Posterior cingulate gyrus (tissue), 11 donors: ENCODE data around the gene CDKN1A.
"Not testable (repeated sequence)": the region's sequence is repeated elsewhere in the genome, so short reads cannot be mapped to it uniquely, and the experiment has no call there.

Experiments used
- DNase-seq, 10 donors: peaks; one replicate each; pipeline versions ENCODE4 v3.0.0 to v3.0.0-alpha.2; 2020 to 2021; ENCODE audit warnings: mixed read lengths in 3 of 10
- intact Hi-C: fragments of 100-400 bp; cut with DNase I; formaldehyde crosslinking; loops from one replicate; pipeline ENCODE4 v1.15.1; 2023

CDKN1A gene

GRCh38 chr6:36654469-36654868 is 24.0 kb upstream of the CDKN1A start:
- DNase-seq, intact Hi-C loops: not testable (repeated sequence)

DNA sequence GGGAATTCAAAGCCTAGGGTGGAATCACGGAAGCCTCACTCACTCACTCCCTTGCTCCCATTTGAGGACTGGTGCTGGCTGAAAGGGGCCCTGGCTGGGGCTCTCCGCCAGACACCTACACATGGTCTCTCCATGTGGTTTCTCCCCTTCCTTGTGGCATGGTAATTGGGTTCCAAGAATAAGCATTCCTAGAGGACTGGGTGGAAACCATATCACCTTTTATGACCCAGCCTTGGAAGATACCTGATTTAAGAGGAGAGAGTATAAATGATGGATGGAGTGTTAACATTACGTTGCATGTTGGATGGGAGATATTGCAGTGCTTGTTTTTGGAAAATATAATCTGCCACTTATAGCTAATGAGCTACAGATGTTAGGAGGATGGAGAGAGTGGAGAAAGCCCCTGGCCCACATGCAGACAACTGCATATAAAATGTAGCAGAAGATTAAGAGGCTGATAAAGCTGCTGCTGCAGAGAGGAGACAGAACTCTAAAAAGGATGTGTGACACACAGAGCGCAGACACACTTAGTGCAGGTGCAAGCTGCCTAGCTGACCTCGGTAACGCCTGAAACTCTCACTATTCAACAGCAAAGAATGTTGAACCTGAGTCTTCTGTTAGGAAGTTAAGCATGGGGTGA is 23.3 kb upstream of the CDKN1A start:
- intact Hi-C loops, result no loop called here
- DNase-seq, result no peak

- intact Hi-C loops, result no loop called here
- no peak for DNase-seq
These were observed 22.1 kb upstream of the CDKN1A start for GRCh38 chr6:36656441-36656840.

- no peak for DNase-seq
- intact Hi-C loops, result no loop called here
These were observed 21.2 kb upstream of the CDKN1A start for GRCh38 chr6:36657271-36657670.

GRCh38 chr6:36657942-36658544 is 20.5 kb upstream of the CDKN1A start:
- intact Hi-C loops, result no loop called here
- DNase-seq, result peak in 1 of 10 donors; percentile 8

DNA sequence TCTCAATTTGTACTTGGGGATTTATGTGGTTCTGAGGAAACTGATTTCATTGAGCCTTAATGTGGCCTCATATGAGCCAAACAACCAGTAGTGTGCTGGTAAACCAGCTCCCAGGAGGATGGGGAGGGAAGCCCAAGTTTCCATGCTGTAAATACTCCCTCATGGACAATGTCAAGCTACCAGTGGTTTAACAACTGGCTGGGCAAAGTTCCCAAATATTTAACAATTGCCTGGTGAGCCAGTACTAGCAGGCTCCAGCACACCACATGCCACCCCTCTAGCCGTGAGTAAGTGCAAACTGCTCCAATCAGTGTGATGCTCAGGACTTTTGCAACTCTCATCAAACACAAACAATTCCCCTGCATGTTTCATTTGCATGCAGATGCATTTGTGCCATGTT is 19.2 kb upstream of the CDKN1A start:
- DNase-seq, result peak in 1 of 10 donors; percentile 28
- intact Hi-C loops, result no loop called here

- intact Hi-C loops, result no loop called here
- DNase-seq, result peak in 5 of 10 donors; percentile 17 to 89 (median 68)
These were observed 17.6 kb upstream of the CDKN1A start for GRCh38 chr6:36660771-36661471.

DNA sequence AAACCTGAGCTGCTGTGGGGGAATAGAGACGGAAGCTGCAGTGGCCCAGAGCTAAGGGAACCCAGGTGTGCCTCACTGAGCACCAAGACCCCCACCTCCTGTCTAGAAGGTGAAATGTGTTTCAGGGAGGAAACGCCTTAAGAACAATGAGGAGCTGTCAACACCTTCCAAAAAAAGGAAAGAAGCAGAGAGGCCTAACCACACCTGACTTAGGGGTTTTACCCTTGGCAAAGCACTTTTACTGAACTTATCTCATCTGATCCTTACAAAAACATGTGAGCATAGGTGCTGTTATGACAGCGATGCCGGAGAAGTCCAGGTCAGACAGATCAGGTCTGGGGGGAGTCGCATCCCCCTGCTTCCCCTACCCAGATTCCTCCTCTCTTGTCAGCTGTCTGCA is 16.1 kb upstream of the CDKN1A start:
- intact Hi-C loops, result no loop called here
- DNase-seq, result peak in 1 of 10 donors; percentile 16

DNA sequence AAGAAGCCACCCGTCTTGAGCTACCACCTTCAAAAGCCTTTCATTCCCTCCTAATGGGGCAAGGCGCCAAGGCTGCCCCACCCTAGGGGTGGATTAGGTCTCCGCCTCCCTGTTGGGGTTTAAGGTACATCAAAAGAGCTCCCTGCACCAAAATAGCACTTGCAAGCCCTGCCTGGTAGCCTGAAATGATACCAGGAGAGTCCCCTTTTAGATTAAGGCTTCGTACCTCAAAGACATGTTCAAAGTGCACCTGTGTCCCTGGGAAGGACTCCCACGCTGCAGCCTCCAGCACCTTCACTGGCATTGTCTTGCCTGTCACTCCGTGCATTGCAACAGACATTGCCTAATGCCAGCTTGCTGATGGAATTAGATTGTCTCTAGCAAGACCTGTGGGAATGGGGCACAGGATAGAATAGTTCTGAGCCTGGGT is 15.7 kb upstream of the CDKN1A start:
- peak in 3 of 10 donors; percentile 19 to 54 (median 46) for DNase-seq
- intact Hi-C loops, result no loop called here

DNA sequence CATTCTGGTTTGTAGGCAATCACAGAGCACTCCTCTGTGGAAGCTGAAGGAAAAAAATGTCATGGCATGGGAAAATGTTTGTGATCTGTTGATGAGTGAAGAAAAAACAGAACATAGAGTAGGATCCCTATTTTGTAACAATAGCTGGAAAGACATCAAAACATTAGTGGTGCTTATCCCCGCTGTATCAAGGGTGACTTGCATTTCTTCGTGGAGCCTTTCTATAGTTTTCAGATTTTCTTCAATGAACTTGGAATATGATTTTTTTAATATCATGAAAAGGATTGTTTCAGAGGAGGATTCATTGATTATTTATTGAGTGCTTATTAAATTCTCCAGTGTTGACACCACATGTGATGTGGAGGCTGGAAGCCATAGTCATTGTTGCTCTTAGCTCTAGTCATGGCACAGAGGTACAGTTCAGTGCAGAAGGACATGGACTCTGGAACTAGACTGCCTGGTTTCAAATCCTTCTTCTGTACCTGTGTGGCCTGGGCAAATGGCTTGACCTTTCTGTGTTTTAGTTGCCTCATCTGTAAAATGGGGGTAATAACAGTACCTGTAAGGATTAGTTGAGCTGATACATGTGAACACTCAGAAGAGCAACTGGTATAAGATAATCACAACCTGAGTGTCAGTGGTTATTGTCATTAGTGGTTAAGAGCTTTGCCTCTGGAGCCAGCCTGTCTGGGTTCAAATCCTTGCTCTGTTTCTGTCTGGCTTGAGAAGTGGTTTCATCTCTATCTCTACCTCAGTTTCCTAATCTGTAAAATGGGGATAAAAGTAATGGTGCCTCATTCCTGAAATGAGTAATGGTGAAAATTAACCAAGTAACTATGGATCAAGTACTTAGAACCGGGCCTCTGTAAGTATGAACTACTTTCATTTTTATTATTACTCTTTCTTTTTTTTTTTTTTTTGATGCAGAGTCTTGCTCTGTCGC is 14.7 kb upstream of the CDKN1A start:
- intact Hi-C loops, result no loop called here

DNA sequence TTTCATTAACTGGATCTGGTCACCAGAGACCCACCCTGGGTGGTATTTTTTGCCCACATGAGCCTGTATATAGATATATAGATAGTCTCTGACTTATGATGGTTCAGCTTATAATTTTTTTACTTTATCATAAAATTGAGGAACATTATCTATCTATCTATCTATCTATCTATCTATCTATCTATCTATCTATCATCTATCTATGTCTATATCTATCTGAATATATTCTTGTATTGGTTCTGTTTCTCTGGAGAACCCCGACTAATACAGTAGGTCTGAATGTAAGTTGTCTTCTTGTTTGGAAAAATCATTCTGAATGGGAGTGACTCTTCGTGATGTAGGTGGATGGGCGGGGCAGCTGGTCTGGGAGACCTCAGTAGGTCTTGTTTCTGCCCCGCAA is 13.3 kb upstream of the CDKN1A start:
- intact Hi-C loops, result no loop called here
- DNase-seq, result no peak

More for the DNA sequence above, 14.7 kb upstream of the CDKN1A start:
- no peak for DNase-seq

DNA sequence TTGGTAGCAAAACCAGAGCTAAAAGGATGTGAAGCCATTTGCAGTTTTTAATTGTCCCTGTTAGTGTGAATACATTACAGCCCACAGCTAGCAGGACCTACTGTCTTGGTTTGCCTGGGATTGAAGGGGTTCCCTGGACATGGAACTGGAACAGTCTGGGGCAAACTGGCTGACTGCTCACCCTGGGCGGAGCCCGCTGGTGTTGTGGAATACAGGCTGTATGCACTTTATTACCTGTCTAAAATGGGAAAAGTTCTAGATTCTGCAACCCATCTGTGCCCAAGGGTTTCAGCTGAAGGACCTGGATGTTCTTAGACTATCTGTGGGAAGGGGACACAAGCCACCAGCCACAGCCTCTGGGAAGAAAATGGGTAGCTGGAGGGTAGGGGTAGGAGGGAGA is 12.2 kb upstream of the CDKN1A start:
- DNase-seq, result peak in 2 of 10 donors; percentile 33 to 39
- intact Hi-C loops, result no loop called here

DNA sequence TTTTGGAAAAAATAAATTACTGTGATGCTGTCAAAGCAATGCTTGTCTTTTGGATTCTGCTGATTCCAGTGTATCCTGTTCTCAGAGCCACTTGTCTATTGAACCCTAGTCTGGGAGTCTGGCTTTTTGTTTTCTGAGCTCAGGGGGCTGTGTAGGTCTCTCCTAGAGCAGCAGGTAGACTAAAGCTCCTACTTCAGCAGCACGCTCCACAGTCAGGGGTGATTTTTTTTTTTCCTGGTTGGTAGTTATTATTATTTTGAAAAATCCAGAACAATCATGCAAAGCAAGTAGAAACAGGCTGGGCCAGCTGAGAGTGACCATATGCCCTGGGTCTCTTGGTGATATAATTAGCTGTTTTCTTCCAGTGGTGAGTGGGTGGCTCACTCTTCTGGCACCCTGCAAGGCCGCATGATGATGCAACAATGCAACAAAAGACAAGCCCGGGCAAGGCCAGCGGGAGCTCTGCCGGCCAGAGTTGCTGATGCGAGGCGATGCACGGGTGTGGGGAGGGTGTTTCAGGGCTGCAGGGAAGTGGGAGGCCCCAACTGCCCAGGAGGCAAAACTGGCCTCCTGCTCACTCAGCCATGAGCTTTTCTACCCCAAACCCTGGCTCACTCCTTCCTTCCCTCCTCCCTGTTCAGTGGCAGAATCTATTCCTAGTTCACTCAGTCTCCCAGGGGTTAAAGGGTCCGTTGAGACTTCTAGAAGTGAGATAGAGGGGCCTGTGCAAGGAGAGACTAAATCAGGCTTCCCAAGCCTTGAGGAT is 11.5 kb upstream of the CDKN1A start:
- intact Hi-C loops, result no loop called here
- DNase-seq, result peak in 9 of 10 donors; percentile 44 to 95 (median 66)

DNA sequence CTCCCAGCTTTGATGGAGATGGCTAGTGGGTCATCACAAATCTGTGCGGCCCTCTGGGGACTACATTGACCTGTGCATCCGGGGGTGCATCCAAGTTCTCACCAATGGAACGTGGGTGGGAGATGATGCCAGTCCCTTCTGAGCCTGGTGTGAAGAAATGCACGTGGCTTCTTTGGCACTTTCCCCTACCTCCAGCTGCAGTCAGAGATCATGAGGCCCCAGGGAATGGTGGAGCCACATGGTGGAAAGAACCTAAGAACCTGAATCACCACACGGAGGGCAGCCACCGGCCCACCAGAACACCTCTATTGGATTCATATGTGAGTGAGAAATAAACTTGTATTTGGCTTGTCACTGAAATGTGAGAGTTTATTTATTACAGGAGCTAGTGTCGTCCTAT is 9.9 kb upstream of the CDKN1A start:
- DNase-seq, result peak in 1 of 10 donors; percentile 38
- intact Hi-C loops, result no loop called here

DNA sequence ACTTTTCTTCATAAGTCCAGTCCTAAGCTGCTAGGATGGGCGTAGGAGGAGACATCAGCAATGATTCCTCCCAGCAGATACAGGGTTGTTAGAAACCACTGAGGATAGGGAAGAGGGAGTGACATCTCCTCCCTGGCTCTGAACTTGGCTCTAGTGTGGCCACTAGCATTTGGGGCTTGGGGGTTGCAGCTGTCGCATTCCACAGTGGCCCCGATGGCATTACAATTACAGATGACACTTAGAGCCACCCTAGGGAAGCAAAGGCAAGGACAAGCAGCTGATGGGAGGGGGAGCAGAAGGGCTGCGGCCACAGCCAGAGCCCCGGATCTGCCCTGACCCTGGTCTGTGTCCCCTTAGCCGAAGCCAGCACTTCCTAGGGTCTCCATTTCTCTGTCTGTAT is 9.5 kb upstream of the CDKN1A start:
- intact Hi-C loops, result no loop called here
- peak in 1 of 10 donors; percentile 22 for DNase-seq

GRCh38 chr6:36670271-36670670 is 8.2 kb upstream of the CDKN1A start:
- intact Hi-C loops, result no loop called here
- no peak for DNase-seq

DNA sequence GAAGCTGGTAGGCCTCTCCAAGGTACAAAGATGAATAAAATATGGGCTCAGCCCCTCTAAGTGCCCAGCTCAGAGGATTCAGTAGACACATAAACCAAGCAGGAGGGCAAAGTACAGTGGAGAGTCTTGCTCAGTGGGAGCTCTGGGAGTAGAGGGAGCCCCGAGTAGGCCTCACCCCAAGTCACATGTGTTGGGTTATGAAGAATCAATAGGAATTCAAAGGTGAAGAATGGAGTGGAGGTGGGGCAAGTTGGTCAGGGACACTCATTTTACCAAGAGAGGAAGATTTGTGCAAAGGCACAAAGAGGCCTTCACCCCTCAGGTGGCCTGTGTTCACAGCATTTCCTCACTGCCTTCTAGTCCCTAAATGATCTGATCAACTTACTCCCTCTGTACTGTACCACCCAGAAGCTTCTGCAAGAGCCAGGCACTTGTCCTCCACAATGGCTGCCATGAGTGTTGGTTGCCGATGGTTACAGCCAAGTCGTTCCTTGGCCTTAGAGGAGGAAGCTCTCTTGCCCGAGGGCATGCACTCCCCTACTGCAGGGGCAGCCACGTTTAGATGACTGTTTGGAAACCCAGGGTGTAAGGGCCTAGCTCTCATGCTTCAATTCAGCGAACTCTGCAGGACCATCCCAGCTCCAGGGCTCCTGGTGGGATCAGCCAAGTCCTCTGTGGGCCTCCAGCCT is 6.7 kb upstream of the CDKN1A start:
- DNase-seq, result peak in 2 of 10 donors; percentile 32 to 41
- intact Hi-C loops, result no loop called here

DNA sequence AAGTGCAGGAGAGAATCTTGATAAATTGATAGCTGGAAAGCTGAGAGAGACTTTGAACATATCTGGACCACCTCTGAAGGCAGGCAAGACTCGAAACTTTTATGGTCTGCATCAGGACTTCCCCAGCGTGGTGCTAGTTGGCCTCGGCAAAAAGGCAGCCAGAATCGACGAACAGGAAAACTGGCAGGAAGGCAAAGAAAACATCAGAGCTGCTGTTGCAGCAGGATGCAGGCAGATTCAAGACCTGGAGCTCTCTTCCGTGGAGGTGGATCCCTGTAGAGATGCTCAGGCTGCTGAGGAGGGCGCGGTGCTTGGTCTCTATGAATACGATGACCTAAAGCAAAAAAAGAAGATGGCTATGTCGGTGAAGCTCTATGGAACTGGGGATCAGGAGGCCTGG is 4.6 kb upstream of the CDKN1A start:
- intact Hi-C loops, result no loop called here
- DNase-seq, result peak in 2 of 10 donors; percentile 35 to 45

DNA sequence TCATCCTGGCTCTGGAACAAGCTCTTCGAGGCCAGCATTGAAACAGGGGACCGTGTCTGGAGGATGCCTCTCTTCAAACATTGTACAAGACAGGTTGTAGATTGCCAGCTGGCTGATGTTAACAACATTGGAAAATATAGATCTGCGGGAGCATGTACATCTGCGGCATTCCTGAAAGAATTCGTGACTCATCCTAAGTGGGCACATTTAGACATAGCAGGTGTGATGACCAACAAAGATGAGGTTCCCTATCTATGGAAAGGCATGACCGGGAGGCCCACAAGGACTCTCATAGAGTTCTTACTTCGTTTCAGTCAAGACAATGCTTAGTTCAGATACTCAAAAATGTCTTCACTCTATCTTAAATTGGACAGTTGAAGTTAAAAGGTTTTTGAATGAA is 3.6 kb upstream of the CDKN1A start:
- DNase-seq, result peak in 1 of 10 donors; percentile 12
- intact Hi-C loops, result no loop called here
